GM23338 (cell line): ENCODE data around the gene FOXJ3. TPM values are rescaled to one million over a fixed set of nuclear protein-coding genes. Genes with fewer than 3 reads are reported as not detected.

Experiments
- ATAC-seq: fragments of 200-7000 bp; cut with Tn5 transposase; 3 replicates; pipeline ENCODE4 v1.9.1; 2020
- DNase-seq: peaks from one replicate; pipeline ENCODE4 v3.0.0-alpha.2; 2015; ENCODE audit warnings: low spot score
- H2AFZ ChIP-seq: fragments of 200-600 bp; sonication (generic); 2 replicates; pipeline ENCODE4 v1.8.0; 2016; ENCODE audit warnings: antibody characterized with exemption, mild to moderate bottlenecking, moderate library complexity
- H3F3A ChIP-seq: fragments of 200-600 bp; sonication (generic); replicated peaks from 2 replicates; pipeline ENCODE4 v1.8.0; 2017; ENCODE audit warnings: antibody characterized with exemption, mixed run types, low read depth
- H3K27ac ChIP-seq: fragments of 200-600 bp; sonication (generic); 2 replicates; pipeline ENCODE4 v1.6.1; 2016; ENCODE audit warnings: low read depth
- H3K27me3 ChIP-seq: fragments of 200-600 bp; sonication (generic); 2 replicates; pipeline ENCODE4 v1.8.0; 2016; ENCODE audit warnings: mild to moderate bottlenecking, mixed run types, moderate library complexity; ENCODE audit not compliant: insufficient read depth
- H3K36me3 ChIP-seq: fragments of 200-600 bp; sonication (generic); 2 replicates; pipeline ENCODE4 v1.8.0; 2016; ENCODE audit warnings: mild to moderate bottlenecking; ENCODE audit not compliant: insufficient read depth
- H3K4me1 ChIP-seq: fragments of 200-600 bp; sonication (generic); 2 replicates; pipeline ENCODE4 v1.8.0; 2016; ENCODE audit warnings: mild to moderate bottlenecking, moderate library complexity; ENCODE audit not compliant: insufficient read depth
- H3K4me2 ChIP-seq: fragments of 200-600 bp; sonication (generic); 2 replicates; pipeline ENCODE4 v1.7.1; 2017; ENCODE audit warnings: mixed run types
- H3K4me3 ChIP-seq: fragments of 200-600 bp; sonication (generic); 2 replicates; pipeline ENCODE4 v1.6.1; 2016; ENCODE audit warnings: mixed run types
- H3K79me2 ChIP-seq: fragments of 200-600 bp; sonication (generic); replicated peaks from 2 replicates; pipeline ENCODE4 v1.8.0; 2017; ENCODE audit warnings: mild to moderate bottlenecking; ENCODE audit not compliant: insufficient read depth
- H3K9me2 ChIP-seq: fragments of 200-600 bp; sonication (generic); 2 replicates; pipeline ENCODE4 v1.8.0; 2017; ENCODE audit not compliant: insufficient read depth
- H4K20me1 ChIP-seq: fragments of 200-600 bp; sonication (generic); replicated peaks from 2 replicates; pipeline ENCODE4 v1.8.0; 2017; ENCODE audit warnings: mild to moderate bottlenecking; ENCODE audit not compliant: insufficient read depth
- H3K27ac Mint-ChIP-seq: 2 replicates; pipeline ENCODE4 v1.8.0; 2020; ENCODE audit warnings: inconsistent platforms, mild to moderate bottlenecking, moderate library complexity, mixed read lengths
- H3K27me3 Mint-ChIP-seq: 3 replicates; pipeline ENCODE4 v1.8.0; 2022; ENCODE audit warnings: low read depth, mild to moderate bottlenecking, moderate library complexity, mixed read lengths, inconsistent platforms; ENCODE audit not compliant: insufficient read depth, poor library complexity
- H3K36me3 Mint-ChIP-seq: 3 replicates; pipeline ENCODE4 v1.8.0; 2021; ENCODE audit warnings: low read depth, mild to moderate bottlenecking, inconsistent platforms, moderate library complexity, mixed read lengths
- H3K4me1 Mint-ChIP-seq: 3 replicates; pipeline ENCODE4 v1.8.0; 2020; ENCODE audit warnings: mild to moderate bottlenecking, inconsistent platforms, mixed read lengths
- H3K4me3 Mint-ChIP-seq: 3 replicates; pipeline ENCODE4 v1.8.0; 2021; ENCODE audit warnings: moderate library complexity, mild to moderate bottlenecking, inconsistent platforms, mixed read lengths
- H3K9me3 Mint-ChIP-seq: 3 replicates; pipeline ENCODE4 v1.8.0; 2020; ENCODE audit warnings: moderate library complexity, mild to moderate bottlenecking, inconsistent platforms, mixed read lengths
- CREB1 ChIP-seq: fragments of 250-450 bp; sonication (Bioruptor Pico); IDR thresholded peaks from 2 replicates; pipeline ENCODE4 v1.5.0; 2020; ENCODE audit warnings: low read depth, mild to moderate bottlenecking, moderate library complexity
- CTCF ChIP-seq, 2 experiments: fragments of 200-600 bp in 1 of 2; sonication (generic) in 1 of 2; conservative IDR thresholded peaks; 2 replicates each; pipeline versions ENCODE4 v1.5.1 to v1.6.1; 2016 to 2017; ENCODE audit warnings: antibody characterized with exemption in 2 of 2, low read depth in 2 of 2, mild to moderate bottlenecking in 2 of 2, moderate library complexity in 1 of 2
- EZH2phosphoT487 ChIP-seq: fragments of 200-600 bp; sonication (generic); IDR thresholded peaks from one replicate; pipeline ENCODE4 v1.8.1; 2018; ENCODE audit warnings: antibody characterized with exemption; ENCODE audit not compliant: unreplicated experiment
- JUNB ChIP-seq: IDR thresholded peaks from one replicate; pipeline ENCODE4 v1.6.1; 2016; ENCODE audit warnings: antibody characterized with exemption; ENCODE audit not compliant: unreplicated experiment
- NANOG ChIP-seq: IDR thresholded peaks from 2 replicates; pipeline ENCODE4 v1.6.1; 2016; ENCODE audit warnings: antibody characterized with exemption, borderline replicate concordance
- POLR2AphosphoS5 ChIP-seq: IDR thresholded peaks from 2 replicates; pipeline ENCODE4 v1.6.1; 2016; ENCODE audit warnings: antibody characterized with exemption, low read depth
- REST ChIP-seq: IDR thresholded peaks from one replicate; pipeline ENCODE4 v1.6.1; 2018; ENCODE audit warnings: antibody characterized with exemption; ENCODE audit not compliant: unreplicated experiment
- STAT1 ChIP-seq: IDR thresholded peaks from one replicate; pipeline ENCODE4 v1.6.1; 2016; ENCODE audit warnings: antibody characterized with exemption; ENCODE audit not compliant: unreplicated experiment
- ZNF114 ChIP-seq: fragments of 250-450 bp; sonication (Bioruptor Pico); IDR thresholded peaks from 2 replicates; pipeline ENCODE4 v1.5.0; 2020; ENCODE audit warnings: mild to moderate bottlenecking, moderate library complexity
- ZNF331 ChIP-seq: fragments of 250-450 bp; sonication (Bioruptor Pico); IDR thresholded peaks from 2 replicates; pipeline ENCODE4 v1.5.0; 2020; ENCODE audit warnings: low read depth, mild to moderate bottlenecking, moderate library complexity
- polyA plus RNA-seq: library from polyadenylated mRNA; unstranded; fragments of >200 nt; fragmentation: Nextera tagmentation; extraction: Ambion mirVana; gene quantifications from 2 replicates; pipeline ENCODE4 v1.2.1, GENCODE V29; 2016
- total RNA-seq: library from RNA; depleted of rRNA; stranded (reverse); fragments of >200 nt; shearing (Covaris generic); gene quantifications from 2 replicates; pipeline ENCODE4 v1.2.3, GENCODE V29; 2014

FOXJ3 gene
- total and polyA plus RNA-seq, 2 experiments from 2014 or later: 36.6 to 53.3 TPM

GRCh38 chr1:42306977-42307376 is 28.1 kb downstream of the FOXJ3 start:
- peaks cover 14% of the 10 kb centered on the region; the same call in 2 of the 3 replicates for H3K36me3 Mint-ChIP-seq
- H3K4me1 Mint-ChIP-seq: no peaks in the 10 kb centered on the region
- Histone ChIP-seq H3F3A (no peaks in the 10 kb centered on the region), H3K79me2 (peaks cover 95% of the 10 kb centered on the region), H3K4me1 (no peaks in the 10 kb centered on the region), H3K27me3 (no peaks in the 10 kb centered on the region), H3K36me3 (peaks cover 4% of the 10 kb centered on the region; the same call in 1 of the 2 replicates), H2AFZ (no peak overlapping the region), H4K20me1 (peaks cover 64% of the 10 kb centered on the region), H3K4me3 (no peak overlapping the region), H3K4me2 (no peak overlapping the region), H3K27ac (no peak overlapping the region), H3K9me2 (no peaks in the 10 kb centered on the region)
- no peak for TF ChIP-seq REST
- TF ChIP-seq NANOG: no peak
- no peak for TF ChIP-seq ZNF331 (CRISPR knock-in tag)
- TF ChIP-seq STAT1: no peak
- TF ChIP-seq ZNF114: no peak
- H3K4me3 Mint-ChIP-seq: no peak overlapping the region
- no peaks in the 10 kb centered on the region for H3K9me3 Mint-ChIP-seq
- H3K27ac Mint-ChIP-seq: no peak overlapping the region
- no peaks in the 10 kb centered on the region for H3K27me3 Mint-ChIP-seq
- DNase-seq: no peak
- no peak for ATAC-seq

GRCh38 chr1:42305639-42306038 is 29.4 kb downstream of the FOXJ3 start:
- Histone ChIP-seq H2AFZ (no peak overlapping the region), H3K4me2 (no peak overlapping the region), H3K9me2 (no peaks in the 10 kb centered on the region), H3K79me2 (peaks cover 94% of the 10 kb centered on the region), H3K4me3 (no peak overlapping the region), H3K27me3 (no peaks in the 10 kb centered on the region), H3K4me1 (no peaks in the 10 kb centered on the region), H3K36me3 (peaks cover 1% of the 10 kb centered on the region; the same call in 1 of the 2 replicates), H3F3A (no peaks in the 10 kb centered on the region), H4K20me1 (peaks cover 57% of the 10 kb centered on the region), H3K27ac (no peak overlapping the region)
- no peak for ATAC-seq
- DNase-seq: no peak
- no peaks in the 10 kb centered on the region for H3K4me1 Mint-ChIP-seq
- no peaks in the 10 kb centered on the region for H3K27me3 Mint-ChIP-seq
- H3K27ac Mint-ChIP-seq: no peak overlapping the region
- H3K9me3 Mint-ChIP-seq: no peaks in the 10 kb centered on the region
- TF ChIP-seq ZNF331 (CRISPR knock-in tag) (no peak), CREB1 (CRISPR knock-in tag) (no peak), CTCF (conservative IDR thresholded peaks at IDR 0.05; ENCODE audit: low read depth in 2 of 2) (no peak), NANOG (no peak), POLR2AphosphoS5 (no peak), EZH2phosphoT487 (no peak), JUNB (no peak), ZNF114 (no peak)
- no peak overlapping the region for H3K4me3 Mint-ChIP-seq
- peaks cover 23% of the 10 kb centered on the region; the same call in 2 of the 3 replicates for H3K36me3 Mint-ChIP-seq
